SKM-1 treated with dmso at 0.1 percent for 144 hours (cell line): Measurements from ENCODE around the gene TXLNB.

ENCODE experiments used
- DNase-seq: peaks from one replicate; lab custom pipeline; 2025; ENCODE audit not compliant: unreplicated experiment; lab: John Stamatoyannopoulos, UW

The TXLNB gene

GRCh38 chr6:139275279-139276055 is 16.3 kb downstream of the TXLNB start:
- no peak for DNase-seq

DNA sequence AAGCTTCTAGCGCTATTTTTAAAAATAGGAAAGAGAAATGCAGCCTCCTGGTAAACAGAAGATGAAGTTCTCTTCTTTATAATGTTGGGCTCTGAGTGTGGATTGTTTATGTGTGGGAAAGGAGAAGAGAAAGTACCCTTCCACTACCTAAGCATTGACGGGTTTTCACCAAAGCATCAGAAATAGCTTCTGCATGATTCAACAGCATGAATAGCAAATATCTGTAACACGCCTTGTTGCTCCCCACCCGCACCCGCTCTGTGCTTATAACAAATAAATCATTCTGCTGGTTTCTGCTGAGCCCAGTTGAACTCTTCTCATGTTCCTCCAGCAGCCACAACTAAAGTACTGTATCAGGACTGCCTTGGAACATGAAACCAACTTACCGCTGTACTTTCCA is 20.7 kb downstream of the TXLNB start:
- no peak for DNase-seq

- no peak for DNase-seq
Measured at GRCh38 chr6:139270249-139270648, 21.5 kb downstream of the TXLNB start.

DNA sequence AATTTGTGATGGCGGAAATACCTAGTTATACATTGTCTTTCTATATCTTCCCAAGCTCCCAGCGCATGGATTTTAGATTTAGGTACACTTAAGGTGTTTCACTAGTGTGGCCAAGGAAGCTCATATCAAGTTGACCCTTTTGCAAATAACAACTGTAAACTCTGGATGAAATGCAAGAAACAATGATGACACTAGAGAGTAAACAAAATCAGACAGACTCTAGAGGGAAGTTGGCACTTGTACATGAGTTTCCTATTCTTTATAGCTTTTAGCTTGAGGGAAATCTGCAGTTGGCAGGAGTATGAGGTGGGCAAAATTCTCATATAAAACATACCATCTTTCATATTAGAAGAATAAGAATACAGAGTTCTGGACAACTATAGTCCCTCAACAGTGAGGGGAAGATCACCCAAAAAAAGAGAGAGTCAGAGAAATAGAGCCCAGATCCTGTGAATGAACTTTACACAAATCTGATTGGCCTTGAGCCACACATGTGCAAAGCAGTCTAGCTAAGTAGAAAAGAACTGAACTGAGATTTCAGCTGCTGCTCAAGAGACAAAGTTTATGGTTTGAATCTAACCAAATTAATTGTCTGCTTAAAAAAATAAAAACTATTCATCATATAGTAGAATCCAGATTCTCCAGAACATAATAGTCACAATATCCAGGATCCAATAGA is 26.1 kb downstream of the TXLNB start:
- DNase-seq: no peak

DNA sequence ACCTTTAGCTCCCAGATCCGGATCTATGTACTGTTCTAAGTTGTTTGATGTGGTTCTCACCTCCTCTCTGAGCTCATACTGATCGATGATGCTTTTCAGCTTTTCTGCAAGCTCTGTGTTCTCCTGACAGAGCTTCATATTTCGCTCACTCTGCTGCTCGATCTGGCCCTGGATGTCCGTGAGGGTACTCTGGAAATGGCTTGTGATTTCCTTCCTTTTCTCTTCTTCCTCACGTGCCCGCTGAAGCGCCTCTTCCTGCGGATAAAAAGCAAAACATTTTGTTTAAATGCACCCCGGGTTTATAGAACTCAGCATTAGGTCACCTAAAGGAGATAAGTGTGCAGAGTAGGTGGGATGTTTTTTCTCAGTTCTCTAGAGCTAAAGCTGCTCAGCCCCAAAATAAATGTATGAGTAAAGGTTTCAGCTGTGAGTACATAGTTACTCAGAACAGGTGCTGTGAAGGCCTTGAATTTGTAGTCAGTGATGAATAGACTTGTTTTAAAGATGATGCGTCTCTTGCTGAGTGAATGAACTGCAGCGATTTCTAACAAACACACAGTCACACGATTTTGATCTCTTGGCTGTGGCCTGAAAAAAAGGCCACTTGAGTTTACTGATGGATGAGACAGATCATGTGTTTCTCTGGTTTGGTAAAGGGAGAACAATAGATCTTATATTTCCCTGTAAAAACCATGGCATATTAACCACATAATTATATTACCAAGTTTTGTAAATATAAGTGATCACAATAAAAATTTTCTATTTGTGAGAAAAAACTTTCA is 29.1 kb downstream of the TXLNB start:
- DNase-seq: no peak

DNA sequence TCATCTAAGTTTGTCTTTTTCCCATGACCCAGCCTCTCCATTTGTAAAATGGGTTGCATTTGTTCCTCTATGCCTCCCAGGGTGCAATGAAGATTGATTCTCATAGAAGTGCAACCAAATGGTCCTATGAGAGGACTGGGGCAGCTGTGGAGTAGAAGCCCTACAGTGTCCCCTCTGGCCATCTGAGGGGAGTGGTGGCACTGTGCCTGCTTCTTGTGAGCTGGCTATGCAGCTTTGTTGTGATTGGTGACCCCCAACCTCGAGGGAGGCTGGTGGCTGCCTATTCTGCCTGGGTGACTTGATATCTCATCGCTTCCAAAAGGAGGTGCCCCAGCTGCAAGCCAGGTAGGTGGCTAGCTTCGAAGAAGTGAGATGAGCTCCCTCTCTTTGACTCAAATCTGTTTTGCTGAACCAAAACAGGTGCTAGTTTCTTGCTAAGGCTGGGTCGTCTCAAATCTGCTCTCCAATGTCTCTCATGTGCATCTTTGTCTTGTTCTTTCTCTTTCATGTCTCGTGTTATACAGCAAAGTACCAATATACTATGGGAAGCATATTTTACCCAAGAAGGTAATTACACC is 33.9 kb downstream of the TXLNB start:
- DNase-seq: no peak

- DNase-seq: no peak
Measured at GRCh38 chr6:139257291-139257690, 34.5 kb downstream of the TXLNB start.

DNA sequence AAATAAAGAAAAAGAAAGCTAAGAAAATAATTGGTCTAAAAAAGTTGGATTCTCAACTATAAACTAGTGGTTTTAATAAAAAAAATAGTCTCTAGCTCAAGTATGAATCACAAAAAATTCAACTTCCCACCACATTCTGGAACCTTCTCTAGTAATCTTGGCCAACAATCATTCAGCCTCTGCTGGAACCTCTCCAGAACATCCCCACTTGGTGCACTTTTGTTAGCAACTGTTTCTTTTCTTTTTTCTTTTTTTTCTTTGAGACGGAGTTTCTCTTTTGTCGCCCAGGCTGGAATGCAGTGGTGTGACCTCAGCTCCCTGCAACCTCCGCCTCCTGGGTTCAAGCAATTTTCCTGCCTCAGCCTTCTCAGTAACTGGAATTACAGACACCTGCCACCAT is 35.7 kb downstream of the TXLNB start:
- no peak for DNase-seq

DNA sequence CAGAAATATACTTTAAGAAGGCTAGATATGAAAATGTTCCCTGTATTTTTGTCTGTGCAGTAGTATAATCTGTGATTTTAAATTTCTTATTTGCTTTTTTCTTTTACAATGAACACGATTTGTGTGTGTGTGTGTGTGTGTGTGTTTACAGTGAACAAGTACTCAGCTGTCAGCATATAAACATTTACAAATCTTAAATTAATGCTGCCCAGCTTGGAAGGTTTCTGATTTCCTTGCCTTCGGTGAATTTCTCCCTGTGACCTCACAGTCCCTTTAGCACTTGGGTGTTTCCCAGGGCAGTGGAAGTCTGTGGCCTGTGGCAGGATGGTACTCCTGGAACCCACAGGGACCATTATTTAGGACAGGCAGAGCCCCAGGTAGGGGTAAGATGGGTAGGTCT is 37.6 kb downstream of the TXLNB start:
- no peak for DNase-seq

GRCh38 chr6:139253656-139254055 is 38.1 kb downstream of the TXLNB start:
- no peak for DNase-seq

DNA sequence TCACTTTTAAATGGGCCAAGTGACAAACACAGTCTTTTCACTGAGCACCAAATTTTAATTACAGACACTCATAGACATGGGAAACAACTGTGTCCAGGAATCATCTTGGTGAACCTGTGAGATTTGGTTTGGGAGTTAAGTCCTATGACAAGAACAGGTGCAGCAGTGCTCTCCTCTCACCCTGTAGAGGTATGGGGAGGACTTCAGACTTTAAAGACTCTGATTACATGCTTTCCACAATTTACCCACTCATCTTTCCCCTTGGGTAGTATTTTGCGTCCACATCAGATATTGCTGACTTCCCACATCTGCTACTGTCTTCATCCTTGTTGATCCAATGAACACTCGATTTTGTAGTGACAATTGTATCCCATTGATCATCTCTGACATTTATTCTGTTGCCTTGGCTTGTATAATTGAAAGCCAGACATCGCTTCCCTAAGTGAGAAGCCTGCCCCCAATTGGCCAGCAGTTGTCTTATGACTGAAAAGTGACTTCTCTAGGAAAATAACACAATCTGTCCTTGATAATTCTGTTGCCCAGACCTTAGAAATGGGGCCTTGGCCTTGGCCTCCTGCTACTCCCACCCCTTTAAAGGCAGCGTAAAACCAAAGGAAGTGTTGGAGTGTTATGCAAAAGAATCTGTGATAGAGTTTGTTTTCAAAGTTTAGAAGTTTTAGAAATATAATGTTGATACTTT is 40.0 kb downstream of the TXLNB start:
- DNase-seq: no peak

DNA sequence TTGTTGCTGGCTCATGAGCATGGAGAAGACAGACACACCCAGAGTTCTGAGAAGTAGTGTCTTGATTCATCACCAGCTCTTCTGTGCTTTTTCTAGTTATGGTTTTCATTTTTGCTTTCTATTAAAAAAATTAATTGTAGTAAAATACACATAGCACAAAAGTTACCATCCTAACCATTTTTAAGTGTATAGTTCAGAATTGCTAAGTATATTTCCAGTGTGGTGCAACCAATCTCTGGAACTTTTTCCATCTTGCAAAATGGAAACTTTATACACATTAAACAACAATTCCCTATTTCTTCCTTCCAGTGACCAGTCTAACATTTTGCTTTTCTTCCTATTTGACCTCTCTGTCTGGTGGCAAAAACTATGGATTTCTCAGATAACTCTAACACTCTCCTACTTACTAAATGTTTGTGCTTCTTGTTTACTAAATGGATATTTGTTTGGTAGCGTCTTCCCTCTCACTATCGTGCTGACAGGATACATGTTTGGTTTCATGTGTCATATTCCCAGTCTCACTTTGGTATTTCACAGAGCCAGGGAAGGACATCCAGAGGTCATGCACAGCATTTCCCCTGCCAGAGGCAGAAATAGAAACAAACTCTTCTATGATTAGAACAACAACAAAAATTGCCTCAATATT is 40.6 kb downstream of the TXLNB start:
- DNase-seq: no peak

DNA sequence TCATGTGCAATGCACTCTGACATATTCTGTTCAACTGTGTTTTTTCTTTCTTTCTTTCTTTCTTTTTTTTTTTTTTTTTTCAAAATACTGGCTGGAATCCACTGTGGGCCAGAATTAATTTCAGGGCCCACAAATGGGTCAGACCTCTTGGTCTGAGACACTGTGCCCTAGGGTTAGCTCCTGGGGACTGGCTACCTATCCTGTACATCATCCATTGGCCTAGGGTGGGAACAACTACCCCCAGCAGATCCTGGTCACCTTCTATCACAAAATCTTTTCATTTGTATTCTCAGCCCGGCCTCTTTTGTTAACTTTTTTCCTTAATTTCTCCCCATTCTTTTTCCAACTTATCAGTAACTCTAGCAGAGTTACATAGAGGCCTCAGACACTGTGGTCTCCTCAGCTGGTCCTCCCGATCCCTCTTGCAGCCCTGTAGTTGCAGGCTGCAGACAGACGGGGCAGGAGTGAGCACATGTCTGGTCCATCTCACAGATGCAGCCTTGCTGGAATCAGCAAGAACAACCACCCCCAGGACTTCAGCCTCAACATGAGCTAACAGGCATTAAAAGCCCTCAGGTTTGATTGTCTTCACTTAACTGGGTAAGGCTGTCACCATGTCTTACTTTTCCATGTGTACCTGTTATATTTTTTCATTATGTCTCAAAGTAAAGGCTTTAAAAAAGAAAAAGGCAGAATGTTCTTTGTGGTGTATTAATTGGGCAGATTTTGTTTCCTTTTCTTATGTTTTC is 41.3 kb downstream of the TXLNB start:
- peak; percentile 60 for DNase-seq

DNA sequence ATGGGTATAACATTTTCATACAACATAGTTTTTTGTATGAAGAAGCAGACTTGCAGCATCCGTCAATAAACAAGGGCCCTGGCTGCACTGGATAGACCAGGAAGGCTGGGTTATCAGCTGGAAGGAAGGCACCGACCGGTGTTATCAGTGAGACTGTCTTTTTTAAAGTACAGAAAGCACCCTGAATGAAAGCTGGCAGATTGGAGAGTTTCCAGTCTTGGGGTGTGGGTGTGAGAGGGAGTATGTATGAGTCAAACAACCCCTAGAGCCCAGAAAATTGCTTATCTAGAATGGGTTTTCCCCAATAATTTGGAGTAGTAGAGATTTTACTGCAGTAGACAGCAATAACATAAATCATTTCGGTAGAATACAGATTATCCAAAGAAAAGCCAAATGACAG is 42.4 kb downstream of the TXLNB start:
- no peak for DNase-seq

GRCh38 chr6:139248911-139249310 is 42.9 kb downstream of the TXLNB start:
- no peak for DNase-seq

- DNase-seq: no peak
Measured at GRCh38 chr6:139247618-139248017, 44.2 kb downstream of the TXLNB start.

DNA sequence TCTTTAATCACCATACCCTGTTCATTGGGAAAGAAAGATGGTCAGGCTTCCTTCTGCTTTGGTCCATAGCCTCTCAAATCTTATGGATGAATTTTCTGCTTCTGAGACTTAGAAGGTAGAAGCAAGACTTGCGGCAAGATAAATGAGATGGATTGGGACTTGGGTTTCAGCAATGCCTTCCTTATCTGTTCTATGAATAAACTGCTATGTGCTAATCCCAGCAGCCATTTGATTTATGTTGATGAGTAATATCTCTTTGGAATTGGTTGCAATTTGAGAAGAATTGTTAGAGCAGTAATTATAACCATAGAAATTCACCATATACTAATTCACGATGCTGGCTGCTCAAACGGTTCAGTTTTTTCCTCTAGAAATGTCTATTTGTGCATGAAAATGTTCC is 48.3 kb downstream of the TXLNB start:
- DNase-seq: no peak

- no peak for DNase-seq
Measured at GRCh38 chr6:139242457-139243240, 49.1 kb downstream of the TXLNB start.
